SKM-1 (cell line): Measurements from ENCODE around the gene POLG.

ENCODE experiments used
- DNase-seq: peaks from one replicate; lab custom pipeline; 2025; ENCODE audit not compliant: unreplicated experiment; lab: John Stamatoyannopoulos, UW

The POLG gene

DNA sequence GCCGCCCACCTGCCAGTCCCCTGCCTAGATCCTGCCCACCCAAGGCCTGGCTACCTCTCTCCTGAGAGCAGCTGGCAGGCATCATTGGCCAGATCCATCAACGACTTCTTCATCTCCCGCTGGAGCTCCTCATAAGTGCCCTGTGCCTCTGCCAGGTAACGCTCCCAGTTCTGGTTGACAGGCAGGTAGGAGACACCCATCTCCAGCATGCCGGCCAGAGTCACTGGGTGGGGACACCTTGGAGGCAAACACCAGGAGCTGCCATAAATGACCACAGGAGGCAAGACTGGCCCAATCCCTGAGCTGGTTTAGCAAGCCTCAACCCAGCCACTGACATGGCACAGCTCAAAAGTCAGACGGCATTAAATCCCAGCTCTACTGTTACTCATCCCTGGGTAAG, 7.5 kb downstream of the POLG start:
- DNase-seq, result no peak

DNA sequence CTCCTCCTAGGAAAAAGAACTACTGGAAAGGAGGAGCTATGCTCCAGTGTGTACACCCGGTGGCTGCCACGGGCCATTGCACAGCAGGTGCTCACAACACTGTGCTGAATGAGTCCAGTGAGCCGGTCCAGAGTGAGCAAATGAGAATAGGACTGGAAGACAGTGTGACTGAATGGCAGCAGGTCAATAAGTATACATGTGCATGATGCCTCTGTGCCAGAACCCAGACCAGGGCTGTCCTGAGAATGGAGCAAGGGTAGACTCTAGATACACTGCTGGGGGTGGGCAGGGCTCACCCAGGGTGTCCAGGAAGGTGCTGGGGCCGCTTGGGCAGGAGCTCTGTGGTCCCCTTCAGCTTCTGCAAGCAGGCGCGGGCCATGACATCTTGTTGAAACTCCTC, 8.3 kb downstream of the POLG start:
- peak; percentile 50 for DNase-seq

DNA sequence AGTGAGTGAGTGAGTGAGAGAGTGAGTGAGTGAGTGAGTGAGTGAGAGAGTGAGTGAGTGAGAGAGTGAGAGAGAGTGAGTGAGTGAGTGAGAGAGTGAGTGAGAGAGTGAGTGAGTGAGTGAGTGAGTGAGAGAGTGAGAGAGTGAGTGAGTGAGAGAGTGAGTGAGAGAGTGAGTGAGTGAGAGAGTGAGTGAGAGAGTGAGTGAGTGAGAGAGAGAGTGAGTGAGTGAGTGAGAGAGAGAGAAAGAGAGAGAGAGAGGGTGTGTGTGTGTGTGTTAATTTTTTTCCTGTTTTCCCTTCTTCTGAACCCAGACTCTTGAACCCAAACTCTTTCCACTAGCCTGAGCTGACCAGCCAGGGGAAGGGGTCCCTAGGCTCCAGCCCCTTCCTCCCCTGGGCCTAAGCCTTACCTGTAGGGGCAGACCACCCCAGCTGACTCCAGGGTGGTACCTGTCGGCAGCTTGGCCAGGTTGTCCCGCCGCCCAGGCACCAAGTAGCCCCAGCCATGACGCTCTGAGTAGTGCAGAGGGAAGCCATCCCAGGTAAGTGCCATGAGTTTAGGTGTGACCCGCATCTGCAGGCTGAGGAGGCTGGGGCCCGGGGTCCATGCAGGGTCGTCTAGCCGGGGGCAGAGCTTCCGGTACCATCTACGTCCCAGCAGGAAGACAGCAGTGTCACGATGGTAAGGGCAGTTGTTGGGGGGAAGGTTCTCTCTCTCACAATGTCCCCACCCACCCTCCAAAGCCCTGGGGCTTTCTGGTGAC, 9.4 kb downstream of the POLG start:
- no peak for DNase-seq

DNA sequence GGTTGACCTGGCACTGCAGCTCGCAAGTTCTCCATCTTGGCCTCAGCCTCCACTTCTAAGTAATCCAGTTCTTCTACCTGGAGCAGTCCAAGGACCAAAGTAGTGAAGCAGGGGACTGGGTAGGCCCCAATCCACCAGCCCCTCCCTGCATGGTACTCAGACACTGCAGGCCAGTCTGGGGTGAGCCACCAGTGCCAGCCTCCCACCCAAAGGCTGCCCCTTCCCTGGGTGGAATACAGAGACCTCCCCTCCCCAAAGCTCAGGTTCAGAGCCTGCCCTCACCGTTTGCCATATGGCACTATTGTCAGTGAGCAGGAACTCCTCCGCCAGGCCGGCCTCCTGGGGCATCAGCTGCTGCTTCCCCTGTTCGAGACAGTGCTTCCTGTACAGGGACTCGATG, 10.8 kb downstream of the POLG start:
- no peak for DNase-seq

DNA sequence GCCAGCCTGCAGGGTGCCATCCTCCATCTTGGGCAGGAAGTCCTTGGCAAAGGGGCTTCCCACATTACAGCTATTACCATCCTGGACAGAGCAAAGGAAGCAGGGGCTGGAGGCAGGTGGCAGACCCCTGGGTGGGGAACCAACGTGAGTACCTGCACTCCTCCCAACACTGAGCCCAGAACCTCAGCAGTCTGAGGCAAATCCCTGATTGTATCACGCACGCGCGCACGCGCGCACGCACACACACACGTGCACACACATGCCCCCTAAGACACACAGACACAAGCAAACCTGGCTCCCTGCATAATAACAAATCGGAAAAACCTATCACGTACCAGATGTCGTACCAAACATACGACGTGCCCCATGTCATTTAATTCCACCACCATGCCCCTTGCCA, 11.8 kb downstream of the POLG start:
- no peak for DNase-seq

DNA sequence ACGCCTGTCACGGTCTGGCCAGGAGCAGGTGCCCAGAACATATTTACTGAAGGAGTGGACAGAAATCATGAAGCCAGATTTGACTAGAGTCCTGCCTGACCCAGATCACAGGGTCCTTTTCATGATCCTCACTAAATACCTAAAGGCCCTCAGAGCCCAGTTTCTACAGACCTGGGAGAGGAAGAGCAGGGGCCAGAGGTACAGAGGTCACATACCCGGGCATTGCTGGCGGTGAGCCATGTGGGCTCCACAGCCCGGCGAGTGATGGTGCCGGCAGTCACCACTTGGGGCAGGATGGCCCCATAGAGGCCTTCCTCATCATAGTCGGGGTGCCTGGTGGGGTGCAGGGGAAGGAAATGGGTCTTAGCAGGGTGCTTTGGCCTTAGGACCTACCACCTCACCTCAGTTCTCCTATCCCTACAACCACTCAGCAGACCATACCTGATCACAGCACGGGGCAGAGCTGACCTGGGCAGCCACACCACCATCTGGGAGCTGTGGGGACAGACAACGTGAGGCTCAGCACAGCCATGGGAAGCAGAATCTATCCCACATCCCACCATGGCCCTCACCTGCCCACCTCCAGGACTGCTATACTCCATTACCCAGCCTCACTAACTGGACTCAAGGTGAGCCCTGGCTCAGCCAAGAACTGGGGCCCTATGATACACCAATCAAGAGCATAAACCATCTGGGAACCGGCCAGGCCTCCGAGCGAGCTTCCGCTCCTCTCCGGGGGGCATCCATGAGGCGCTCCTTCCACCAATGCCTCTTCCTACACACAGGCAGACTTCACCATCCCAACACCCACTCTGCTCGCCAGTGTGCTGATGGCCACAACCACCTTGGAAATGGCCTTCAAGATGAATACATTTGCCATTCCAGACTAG, 12.9 kb downstream of the POLG start:
- no peak for DNase-seq

DNA sequence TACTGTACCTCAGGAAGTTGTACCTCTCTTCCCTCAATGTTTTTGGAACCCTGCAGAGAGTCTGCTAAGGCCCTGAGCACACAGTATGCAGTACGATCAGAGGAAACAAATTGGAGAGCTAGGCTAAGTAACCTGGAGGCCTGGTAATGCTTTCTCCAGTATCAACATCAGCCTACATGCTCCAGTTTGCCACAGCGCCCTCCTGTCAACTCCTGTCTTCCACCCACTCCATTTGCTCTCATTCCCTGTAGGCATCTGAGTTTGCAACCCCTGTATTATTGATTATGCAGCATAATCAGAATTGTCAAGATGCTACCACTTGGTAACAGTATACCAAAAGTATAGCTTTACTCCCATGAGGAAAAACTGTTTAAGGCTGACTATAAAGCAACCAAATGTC, 14.4 kb downstream of the POLG start:
- DNase-seq, result no peak

DNA sequence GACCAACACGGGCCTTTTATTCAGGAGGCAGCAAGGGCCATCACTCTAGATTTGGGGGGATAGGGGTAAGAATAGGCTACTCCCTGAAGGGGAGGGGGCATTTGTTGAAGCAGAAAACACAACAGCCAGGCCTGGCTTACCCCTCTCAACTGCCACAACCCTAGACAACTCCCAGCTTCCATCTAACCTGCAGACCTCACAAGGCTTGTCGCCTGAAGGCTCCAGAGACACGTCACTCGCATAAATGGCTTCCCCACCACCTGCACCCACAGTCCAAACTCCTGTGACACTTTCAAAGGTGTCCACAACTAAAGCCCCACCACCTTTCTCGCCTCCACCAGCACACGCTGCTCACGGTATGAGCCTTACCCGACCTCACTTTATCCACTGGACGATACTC, 14.9 kb downstream of the POLG start:
- DNase-seq, result no peak

DNA sequence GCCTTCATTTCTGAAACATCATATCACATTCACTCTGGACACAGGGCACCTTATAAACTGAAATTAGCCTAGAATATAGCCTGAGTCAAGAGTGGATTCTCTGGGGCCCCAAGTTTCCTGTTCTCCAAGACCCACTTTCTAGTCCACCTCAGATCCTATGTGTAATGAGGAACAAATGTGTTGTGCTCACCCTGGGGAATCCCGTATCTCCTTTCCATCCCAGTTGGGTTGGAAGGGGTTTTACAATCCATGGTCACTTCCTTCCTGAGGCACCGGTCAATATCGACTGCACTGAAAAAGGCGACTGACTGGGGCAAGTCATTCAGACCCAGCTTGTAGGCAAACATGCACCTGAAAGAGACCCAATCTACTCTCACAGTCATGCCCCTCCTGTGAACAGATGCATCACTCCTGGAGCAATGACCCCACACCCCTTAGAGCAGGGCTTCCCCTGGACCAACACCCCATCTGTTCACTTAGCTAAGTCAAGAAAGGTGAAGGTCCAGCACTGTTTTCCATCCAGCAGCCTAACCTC, 17.4 kb downstream of the POLG start:
- no peak for DNase-seq

DNA sequence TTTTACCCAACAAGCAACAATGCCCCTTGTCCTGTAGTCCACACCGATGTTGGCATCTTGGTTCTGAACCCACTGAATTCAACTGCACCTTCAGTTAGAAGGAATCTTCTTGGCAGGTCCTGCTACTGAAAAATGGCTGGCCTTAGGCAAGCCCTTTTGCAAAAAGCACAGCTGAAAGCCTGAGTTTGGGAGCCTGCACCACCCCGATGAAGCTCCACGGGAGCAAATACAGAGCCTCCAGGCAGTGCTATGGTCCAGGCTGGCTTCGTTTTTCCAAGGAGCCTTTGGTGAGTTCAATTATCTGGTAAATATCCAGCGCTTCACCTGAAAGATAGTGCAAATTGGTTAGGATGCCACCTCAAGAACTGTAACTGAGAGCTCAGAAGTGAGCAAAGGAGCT, 18.1 kb downstream of the POLG start:
- DNase-seq, result no peak

DNA sequence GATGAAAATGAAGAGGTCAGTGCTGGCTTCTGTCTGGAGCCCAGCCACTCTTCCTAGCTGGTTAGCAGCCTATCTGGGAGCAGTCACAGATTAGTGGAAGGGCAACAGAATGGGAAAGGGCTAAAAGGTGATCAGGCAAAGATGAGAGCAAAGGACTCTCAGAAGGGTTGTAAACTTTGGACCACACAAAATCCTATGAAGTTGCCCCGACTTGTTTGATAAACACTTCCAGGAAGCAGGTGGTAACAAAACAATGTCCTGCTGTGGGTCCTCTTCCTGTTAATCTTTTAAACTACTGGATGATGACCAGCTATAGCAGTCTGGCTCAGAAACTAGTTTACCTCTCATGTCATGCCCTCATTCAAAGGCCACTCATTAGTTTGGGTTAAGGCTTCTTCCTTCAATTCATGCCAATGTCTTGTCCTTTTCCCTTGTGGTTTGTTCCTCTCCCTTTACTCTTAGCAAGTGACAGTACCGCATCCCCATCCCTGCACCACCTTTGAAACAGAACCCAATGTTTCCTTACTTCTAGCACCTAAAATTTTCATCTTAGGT, 19.2 kb downstream of the POLG start:
- no peak for DNase-seq

DNA sequence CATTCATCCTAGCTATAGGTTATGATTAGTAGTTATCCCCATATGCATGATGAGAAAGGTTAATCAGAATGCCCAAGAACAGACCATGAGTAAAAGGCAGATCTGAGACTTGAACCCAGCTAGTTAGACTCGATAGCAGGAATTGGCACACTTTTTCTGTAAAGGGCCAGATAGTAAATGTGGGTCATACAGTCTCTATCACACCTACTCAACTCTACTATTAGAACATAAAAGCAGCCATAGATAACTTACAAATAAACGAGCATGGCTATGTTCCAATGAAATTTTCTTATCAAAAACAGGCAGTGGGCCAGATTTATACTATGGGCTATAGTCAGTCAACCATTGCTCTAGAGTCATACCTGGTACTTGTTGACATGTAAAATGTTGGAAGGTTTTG, 24.6 kb downstream of the POLG start:
- DNase-seq, result no peak

DNA sequence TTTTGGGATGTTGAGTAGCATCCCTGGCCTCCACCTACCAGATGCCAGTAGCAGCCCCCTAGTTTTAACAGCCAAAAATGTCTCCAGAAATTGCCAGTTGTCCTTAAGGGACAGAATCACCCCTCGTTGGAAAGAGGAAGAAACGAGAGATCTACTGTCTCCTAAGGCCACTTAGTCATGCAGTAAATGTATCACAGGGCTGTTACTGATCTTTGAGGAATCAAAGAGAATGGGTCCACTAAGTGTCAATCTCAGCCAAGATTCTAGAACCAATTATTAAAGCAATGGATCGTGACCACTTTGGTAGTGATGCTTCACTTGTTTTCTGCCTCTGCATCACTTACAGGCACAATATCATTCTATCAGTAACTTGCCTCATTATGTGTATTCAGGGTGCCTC, 26.4 kb downstream of the POLG start:
- no peak for DNase-seq

DNA sequence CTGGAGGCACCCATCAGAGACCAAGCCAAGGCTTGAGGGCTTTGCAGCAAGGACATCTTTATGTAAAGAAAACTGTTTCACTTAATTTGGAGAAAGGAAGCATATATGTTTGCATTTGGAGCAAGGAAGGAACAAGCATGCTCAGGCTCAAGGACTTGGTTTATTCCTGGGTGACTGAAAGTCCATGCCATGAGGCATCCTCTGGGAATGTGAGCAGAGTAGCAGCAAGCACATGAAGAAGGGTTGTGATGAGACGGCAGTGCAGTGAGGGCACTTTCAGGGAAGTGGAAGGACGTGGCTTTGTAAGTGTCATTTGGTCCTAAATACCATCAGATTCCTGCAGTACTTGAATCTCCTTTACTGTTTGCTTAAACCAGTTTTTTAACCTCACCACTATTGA, 26.8 kb downstream of the POLG start:
- no peak for DNase-seq

DNA sequence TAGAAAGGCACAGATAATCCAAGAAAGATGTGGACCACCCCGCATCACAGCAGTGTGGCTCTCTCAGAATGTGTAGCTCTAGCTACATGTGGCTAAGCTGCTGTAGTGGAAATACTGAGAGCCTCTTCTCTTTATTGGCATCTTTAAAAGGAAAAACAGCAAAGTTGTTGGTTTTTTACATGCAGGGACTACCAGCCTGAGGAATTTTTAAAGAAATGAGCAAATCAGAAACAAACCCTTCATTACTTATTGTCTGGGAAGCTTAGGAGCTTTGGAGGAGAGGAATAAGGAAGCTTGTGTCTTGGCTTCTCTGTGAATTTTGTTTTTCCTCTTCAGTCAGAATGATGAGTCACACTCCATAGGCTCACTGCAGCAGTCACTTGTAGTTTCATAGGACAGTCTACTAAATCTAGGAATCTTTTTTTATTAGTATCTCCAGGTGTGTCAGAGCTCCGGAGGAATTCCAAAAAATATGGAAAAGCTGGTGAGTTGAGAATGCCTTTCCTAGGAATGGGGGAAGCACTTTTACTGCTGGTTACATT, 27.5 kb downstream of the POLG start:
- no peak for DNase-seq

DNA sequence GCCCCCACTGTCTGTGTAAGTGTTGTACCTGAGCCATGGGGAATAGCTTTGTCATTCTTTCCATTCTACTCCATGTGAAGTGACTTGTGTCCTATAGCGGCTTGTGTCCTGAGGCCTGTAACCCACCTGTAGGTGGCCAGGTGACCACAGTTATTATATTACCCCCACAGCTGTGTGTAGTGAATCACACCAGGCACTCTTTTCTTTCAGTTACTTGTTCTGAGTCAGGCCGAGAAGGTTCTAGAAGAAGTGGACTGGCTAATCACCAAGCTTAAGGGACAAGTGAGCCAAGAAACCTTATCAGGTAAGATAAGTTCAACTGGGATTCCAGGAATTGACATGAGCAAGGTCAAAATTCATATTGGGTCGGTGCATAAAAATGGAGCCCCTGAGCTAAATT, 29.2 kb downstream of the POLG start:
- DNase-seq, result no peak

DNA sequence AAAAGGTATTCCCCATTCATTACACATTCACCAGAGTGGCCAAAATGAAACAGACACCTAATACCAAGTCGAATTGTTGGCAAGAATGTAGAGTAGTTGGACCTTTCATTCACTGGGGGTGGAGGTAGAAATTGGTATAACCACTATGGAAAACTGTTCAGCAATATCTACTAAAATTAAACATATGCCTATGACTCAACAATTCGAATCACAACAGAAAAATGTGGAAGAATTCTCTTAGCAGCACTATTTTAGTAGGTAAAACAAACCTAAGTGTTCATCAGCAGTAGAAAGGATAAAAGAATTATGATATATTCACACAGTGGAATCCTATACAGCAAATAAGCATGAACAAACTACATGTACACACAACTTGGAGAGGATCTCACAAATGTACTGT, 30.6 kb downstream of the POLG start:
- DNase-seq, result no peak

DNA sequence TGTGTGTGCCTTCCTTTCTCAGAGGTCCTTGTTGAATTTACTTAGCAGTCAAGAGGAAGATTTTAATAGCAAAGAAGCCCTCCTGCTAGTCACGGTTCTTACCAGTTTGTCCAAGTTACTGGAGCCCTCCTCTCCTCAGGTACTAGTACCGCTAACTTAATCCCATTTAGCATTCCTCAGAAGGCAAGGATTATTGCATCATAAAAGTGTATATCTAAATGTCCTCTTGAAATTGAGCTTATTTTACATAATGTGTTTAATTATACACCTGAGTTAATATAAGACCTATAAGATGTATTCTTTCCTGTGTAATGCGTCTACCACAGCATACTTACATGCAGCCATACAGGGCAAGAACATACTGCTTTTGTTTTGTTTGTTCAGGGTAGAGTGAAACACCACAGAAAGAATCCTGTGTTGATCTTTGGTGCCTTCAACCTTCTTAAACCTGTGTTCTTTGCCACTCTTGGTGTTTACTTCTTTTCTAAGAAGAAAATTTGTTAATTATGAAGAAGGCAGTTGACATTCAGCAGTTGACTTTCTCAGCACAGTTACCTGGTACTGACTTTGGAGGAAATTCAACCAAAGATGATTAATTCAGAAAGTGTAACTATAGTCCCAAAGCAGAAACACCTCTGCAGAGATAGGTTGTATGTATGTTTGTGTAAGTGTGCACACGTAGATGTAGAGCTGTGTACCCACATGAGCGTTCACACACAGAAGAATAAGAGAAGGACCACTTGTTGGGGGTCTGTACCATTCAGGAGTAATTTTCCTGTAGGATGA, 33.1 kb downstream of the POLG start:
- DNase-seq, result no peak

DNA sequence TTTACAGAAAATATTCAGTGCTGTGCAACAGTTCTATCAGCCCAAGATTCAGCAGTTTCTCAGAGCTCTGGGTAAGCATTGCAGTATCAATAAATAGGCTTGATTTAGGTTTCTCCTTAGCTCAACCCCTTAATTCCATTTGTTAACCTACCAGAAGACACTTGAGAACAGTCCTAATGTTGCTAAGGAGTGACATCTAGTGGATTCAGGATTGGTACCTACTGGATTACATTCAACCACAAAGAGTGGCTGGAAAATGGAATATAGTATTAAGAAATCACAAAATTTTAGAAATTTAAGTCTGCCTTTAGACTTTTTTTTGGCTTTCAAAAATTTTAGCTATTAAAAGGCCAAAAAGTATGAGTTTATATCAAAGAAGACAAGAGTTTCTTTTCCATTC, 34.7 kb downstream of the POLG start:
- no peak for DNase-seq

DNA sequence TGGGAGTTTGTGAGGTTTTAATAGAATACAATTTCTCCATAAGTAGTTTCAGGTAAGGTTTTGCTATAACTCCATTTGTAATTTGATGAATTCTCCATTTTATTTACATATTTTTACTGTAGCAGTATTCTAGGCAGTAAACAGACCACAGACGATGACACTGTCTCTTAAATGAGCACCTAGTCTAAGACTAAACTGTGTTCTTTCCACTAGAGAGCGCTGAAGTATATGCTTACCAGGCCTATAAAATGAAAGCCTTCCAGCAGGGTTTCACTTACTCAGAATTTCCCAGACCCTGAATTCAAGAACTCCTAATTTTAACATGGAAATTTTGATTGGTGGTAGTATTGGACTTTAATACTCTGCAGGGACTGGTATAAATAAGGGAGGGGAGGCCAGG, 41.6 kb downstream of the POLG start:
- no peak for DNase-seq

DNA sequence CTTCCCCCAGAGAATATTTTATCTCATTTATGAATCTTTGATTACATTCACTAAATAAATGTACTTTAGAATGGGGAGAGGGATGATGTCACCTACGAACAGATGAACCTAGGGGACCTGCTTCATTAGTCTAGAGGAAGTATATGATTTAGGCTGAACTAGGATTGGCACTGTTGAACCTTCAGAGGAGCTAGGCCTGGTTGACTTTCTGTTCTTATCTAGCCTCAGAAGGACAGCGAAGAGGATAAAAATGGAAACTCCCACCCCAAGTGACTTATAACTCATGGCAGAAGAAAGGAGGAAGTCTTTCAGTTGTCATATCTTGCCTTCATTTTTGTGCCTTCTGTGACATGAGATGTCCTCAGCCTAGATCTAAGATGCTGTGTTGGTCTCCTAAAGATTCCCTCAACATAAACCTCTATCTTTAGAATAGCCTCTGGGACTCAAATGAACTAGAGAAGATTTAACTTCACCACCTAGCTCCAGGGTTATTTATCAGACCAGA, 42.6 kb downstream of the POLG start:
- DNase-seq, result no peak
